Mononuclear cell (primary cell): ENCODE data around the gene DIDO1. TPM values are rescaled to one million over a fixed set of nuclear protein-coding genes. Genes with fewer than 3 reads are reported as not detected.

Experiments used
- H3K27me3 ChIP-seq: 2 replicates; pipeline ENCODE4 v1.6.0; 2011; ENCODE audit warnings: low read length, control low read depth; ENCODE audit not compliant: insufficient read depth
- H3K4me1 ChIP-seq: 2 replicates; pipeline ENCODE4 v1.5.1; 2011; ENCODE audit warnings: mild to moderate bottlenecking, low read length, control low read depth; ENCODE audit not compliant: insufficient read depth
- H3K4me3 ChIP-seq: 2 replicates; pipeline ENCODE4 v1.5.1; 2011; ENCODE audit warnings: mild to moderate bottlenecking, low read length, moderate library complexity
- H3K9me3 ChIP-seq: 2 replicates; pipeline ENCODE4 v1.5.1; 2011; ENCODE audit warnings: low read depth, mild to moderate bottlenecking, control low read depth, low read length
- total RNA-seq: library from RNA; depleted of rRNA; stranded (reverse); fragments of >200 nt; gene quantifications from one replicate; pipeline ENCODE4 v1.2.3, GENCODE V29; 2012

The DIDO1 gene
- total RNA-seq, 1 donor = 55.1 TPM

DNA sequence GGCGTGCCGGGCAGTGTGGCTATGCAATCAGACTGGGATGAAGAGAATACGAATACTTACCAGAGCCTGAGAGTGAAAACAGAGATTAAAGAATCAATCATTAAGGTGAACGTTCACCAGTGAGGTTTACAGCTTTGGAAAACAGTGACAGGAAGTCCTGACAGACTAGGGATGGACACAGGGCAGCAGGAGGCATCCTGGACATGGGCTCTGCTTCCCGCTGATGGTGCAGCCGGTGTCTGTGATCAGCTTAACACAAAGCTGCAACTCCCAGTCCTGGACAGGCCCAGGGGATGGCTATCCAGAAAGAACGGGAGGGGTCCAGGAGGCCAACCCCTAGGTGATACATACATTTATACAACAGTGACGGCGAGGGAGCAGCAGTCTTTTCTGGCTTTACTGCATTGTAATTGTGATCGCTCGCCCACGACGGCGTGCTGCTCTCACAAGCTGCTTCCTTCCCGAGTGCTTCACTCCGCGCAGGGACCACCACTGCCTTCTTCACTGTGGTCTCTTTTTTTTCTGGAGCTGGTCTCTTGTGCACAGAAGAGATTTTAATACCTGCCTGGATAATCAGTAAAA, 20.7 kb downstream of the DIDO1 start:
- no peak overlapping the region for H3K4me3 ChIP-seq
- H3K4me1 ChIP-seq = no peaks in the 10 kb centered on the region
- no peaks in the 10 kb centered on the region for H3K27me3 ChIP-seq
- H3K9me3 ChIP-seq = no peaks in the 10 kb centered on the region

- Histone ChIP-seq H3K4me1 (peaks cover 17% of the 10 kb centered on the region), H3K27me3 (no peaks in the 10 kb centered on the region), H3K9me3 (no peaks in the 10 kb centered on the region), H3K4me3 (no peak overlapping the region)
These were observed 23.2 kb downstream of the DIDO1 start for GRCh38 chr20:62902926-62903615.

DNA sequence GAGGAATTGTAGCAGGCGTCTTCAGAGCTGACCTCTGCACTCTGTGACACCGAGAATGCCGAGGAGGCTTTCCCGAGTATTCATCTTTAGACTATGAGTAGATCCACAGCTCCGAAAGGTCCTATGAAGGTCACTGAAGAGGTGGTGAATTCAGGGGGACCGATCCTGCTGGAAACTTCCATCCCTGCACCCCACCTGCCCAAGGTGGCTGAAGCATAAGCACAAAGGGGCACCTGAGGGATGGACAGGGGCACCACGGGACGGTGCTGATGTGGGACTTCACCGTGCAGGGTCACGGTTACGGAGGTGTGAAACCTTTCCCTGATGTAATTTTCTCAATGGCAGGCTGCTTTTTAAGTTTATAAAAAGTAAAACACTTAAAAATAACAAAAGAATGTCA, 24.4 kb downstream of the DIDO1 start:
- Histone ChIP-seq H3K27me3 (no peaks in the 10 kb centered on the region), H3K9me3 (no peaks in the 10 kb centered on the region), H3K4me1 (peaks cover 17% of the 10 kb centered on the region), H3K4me3 (no peak overlapping the region)

DNA sequence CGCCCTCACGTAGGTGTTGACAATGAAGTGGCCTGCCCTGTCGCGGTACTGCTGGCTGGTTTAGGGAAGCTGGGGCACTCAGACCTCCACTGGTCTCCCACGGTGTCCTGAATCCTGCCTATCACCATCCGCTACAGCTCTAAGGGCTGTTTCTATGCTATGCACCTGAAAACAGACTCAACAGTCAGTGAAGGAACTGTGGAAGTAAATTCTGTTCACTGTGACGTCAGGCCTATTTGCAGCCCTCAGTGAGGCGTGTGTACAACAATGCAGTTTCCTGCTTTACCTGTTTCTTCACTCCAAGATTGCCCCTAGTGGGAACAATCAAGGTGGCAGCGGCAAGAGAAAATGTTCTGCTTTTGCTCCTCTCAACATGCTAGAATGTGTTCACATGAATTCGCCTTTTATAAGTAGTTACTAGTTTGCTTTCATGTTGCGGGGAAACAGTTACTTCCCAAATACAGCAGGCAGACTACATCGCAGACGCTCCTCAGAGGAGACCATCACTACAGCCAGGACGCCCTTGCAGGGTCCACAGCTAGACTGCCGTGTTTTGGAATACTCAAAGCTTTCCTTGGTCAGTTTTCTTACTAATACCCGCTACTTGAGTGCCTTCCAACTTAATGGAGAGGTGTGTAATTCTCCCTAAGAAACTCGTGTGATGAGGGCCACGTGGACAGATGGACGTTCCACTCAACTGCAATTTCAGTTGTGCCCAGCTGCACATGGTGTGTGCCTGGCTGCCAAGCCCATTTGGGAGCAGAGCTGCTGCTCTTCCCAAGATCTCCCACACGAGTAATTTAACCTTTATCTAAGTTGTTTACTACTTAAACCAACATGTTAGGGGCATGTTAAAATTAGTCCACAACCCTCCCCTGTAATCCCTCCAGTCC, 25.4 kb downstream of the DIDO1 start:
- Histone ChIP-seq H3K4me1 (peaks cover 17% of the 10 kb centered on the region), H3K9me3 (no peaks in the 10 kb centered on the region), H3K4me3 (no peak overlapping the region), H3K27me3 (no peaks in the 10 kb centered on the region)

GRCh38 chr20:62900052-62900691, 26.1 kb downstream of the DIDO1 start:
- Histone ChIP-seq H3K4me3 (no peak overlapping the region), H3K9me3 (no peaks in the 10 kb centered on the region), H3K27me3 (no peaks in the 10 kb centered on the region), H3K4me1 (peaks cover 17% of the 10 kb centered on the region)

DNA sequence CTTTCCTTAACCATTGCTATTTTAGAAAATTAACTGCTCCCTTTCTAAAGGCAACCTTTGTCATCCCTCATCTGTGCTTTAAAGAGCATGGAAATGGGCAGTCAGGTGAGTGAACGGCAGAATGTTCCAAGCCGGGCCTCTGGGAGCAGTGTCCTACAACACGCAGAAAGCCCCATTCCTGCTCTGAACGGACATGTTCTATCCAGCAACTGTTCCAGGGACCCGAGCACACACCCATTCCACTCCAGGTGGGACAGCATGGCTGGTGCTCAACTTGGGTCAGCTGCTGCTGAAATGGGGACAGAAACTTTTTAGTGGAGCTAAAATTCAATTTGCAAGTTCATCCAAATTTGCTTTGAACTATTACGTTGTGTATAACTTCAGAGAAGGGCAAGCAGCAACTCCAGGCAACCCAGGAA, 26.7 kb downstream of the DIDO1 start:
- H3K4me1 ChIP-seq = peaks cover 17% of the 10 kb centered on the region
- H3K27me3 ChIP-seq = no peaks in the 10 kb centered on the region
- no peaks in the 10 kb centered on the region for H3K9me3 ChIP-seq
- H3K4me3 ChIP-seq = no peak overlapping the region

DNA sequence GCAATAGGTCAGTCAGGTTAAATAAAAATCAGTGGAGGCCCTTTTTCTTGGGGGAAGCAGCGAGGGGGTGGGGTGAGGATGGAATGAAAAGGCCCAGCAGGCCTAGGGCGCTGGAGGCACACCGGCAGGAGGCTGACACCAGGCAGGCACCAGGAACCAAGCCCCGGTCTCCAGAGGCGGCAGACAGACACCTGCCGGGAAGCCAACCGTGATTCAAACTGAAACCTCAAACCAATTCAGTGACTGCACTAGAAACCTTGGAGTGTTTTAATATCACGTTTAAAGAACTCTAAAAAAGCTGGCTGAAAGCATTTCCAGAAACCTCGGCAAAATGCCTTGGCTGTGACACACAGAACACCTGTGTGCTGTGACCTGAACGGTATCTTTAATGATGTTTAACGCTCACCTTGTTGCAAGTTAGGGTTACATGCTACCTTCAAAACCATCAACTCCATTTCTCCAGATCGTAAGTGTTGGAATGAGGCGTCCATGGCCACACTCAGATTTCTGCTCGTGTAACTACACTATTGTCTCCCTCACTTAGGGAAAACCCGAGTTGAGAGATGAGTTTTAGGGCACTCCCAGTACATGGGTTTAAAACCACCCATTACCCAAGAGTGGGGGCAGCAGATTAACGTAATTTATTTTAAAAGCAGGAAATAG, 27.2 kb downstream of the DIDO1 start:
- peaks cover 17% of the 10 kb centered on the region for H3K4me1 ChIP-seq
- no peaks in the 10 kb centered on the region for H3K27me3 ChIP-seq
- no peak overlapping the region for H3K4me3 ChIP-seq
- H3K9me3 ChIP-seq = no peaks in the 10 kb centered on the region

- peaks cover 17% of the 10 kb centered on the region for H3K4me1 ChIP-seq
- no peaks in the 10 kb centered on the region for H3K27me3 ChIP-seq
- no peaks in the 10 kb centered on the region for H3K9me3 ChIP-seq
- H3K4me3 ChIP-seq = no peak overlapping the region
These were observed 28.0 kb downstream of the DIDO1 start for GRCh38 chr20:62898093-62898964.

DNA sequence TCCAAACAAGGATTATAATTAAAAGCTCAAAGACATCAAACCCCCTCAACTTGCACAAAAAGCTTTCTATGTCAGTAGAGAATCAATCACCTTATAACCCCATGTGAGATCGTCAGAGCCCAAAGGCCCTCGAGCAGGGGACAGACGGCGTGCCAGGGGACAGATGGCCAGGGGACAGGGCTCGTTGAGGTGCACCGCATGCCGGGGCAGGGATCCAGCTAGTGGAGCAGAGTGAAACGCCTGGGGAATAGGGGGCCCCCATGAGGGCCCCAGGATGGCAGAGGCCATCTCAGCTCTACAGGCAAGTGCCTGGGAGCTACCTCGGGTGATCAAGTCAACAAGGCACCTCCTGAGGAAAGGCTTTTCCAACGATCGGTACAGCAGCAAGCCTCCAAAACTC, 28.6 kb downstream of the DIDO1 start:
- H3K27me3 ChIP-seq = no peaks in the 10 kb centered on the region
- H3K9me3 ChIP-seq = no peaks in the 10 kb centered on the region
- H3K4me1 ChIP-seq = peaks cover 17% of the 10 kb centered on the region
- H3K4me3 ChIP-seq = no peak overlapping the region

DNA sequence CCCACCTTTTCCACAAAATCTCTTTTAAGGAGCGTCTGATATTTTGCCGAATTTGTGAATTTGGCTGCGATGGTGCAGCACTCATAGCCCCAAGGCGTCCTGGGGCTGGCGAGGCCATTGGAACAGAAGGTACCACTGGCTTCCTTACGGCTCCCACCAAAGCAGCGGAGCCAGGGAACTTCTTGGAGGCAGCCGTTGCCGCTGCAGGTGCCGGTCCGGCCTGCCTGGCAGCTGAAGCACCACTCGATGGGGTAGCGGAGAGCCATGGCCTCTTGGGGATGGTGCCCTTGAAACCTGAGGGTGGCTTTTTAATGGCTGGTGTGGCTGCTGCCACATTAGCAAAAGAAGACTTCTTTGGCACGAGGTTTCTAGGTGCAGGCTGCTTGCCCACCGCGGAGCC, 29.8 kb downstream of the DIDO1 start:
- no peak overlapping the region for H3K4me3 ChIP-seq
- peaks cover 17% of the 10 kb centered on the region for H3K4me1 ChIP-seq
- no peaks in the 10 kb centered on the region for H3K27me3 ChIP-seq
- H3K9me3 ChIP-seq = no peaks in the 10 kb centered on the region

DNA sequence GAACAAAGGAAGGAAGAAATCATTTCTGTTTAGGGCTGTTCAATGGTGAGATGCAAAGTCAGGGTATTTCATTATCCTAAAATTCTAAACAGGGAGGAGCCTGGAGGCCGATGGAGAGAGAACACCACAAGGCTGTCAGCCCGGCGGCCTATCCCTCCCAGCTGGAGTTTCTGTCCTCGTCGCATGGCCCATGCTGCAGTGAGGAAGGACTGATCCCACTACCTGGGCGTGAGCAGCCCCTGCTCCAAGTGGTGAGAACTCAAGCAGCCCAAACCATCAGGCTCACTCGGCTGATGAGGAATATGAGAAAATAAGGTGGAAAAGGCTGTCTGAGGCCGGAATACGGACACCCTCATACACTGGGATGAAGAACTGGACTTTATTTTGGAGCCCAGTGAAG, 30.8 kb downstream of the DIDO1 start:
- Histone ChIP-seq H3K27me3 (no peaks in the 10 kb centered on the region), H3K4me1 (peaks cover 17% of the 10 kb centered on the region), H3K9me3 (no peaks in the 10 kb centered on the region), H3K4me3 (no peak overlapping the region)

DNA sequence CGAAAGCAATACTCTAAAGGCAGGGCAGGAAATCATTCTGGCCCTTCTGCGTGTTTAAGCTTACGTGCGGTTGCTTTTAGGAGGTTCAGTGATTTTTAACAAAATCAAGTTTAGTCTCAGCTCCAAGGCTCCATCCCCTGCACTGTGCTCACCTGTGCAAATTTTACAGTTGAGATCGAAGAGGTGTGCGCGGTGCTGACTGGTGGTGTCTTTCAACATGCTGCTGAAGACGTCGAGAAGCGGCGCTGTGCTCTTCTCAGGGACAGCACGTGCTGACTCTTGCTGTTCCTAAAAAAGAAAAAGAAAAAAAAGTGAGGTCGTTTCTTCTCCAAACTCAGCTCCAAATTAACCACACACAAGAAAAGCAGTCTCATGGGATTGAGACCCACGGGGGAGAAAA, 32.0 kb downstream of the DIDO1 start:
- H3K27me3 ChIP-seq = no peaks in the 10 kb centered on the region
- H3K4me1 ChIP-seq = peaks cover 4% of the 10 kb centered on the region
- H3K9me3 ChIP-seq = no peaks in the 10 kb centered on the region
- H3K4me3 ChIP-seq = no peak overlapping the region

DNA sequence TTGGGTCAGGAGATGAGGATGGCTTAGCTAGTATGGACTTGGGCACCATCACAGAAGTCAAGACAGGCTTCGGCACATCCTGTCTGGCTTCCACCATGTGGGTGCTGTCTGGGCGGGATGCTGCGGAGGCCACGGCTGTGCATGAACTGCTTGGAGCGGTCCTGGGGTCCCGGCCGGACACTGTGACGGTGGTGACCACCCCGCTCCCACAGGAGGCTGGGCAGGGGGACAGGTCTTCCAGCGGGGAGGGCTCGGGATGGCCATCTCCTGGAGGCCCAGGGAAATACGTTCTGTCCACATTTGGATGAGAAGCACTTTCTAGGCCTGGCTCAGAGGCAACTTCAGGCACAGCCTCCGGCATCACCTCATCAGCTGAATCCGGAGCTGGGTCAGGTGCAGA, 32.6 kb downstream of the DIDO1 start:
- H3K4me3 ChIP-seq = no peak overlapping the region
- no peaks in the 10 kb centered on the region for H3K27me3 ChIP-seq
- no peaks in the 10 kb centered on the region for H3K9me3 ChIP-seq
- H3K4me1 ChIP-seq = no peaks in the 10 kb centered on the region
